NCI-H1092 treated with DMSO at 0.1 percent for 48 hours (cell line): ENCODE results near the gene APBB2.
"Not testable (repeated sequence)": the region's sequence is repeated elsewhere in the genome, so short reads cannot be mapped to it uniquely, and the experiment has no call there.

Experiments used
- DNase-seq: peaks from one replicate; lab custom pipeline; 2025; lab: John Stamatoyannopoulos, UW

The APBB2 gene

DNA sequence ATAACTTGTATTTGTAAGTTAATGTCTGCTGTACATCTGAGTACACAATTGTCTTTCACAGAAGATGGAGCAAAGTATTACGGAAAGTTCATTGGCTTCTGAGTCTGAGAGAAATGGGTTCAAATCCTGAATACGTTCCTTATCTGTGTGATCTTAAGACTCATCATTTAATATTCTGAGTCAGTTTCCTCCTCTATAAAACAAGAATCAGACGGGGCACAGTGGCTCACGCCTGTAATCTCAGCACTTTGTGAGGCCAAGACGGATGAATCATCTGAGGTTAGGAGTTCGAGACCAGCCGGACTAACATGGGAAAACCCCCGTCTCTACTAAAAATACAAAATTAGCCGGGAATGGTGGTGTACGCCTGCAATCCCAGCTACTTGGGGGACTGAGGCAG lies 57.8 kb downstream of the APBB2 start:
- DNase-seq, result no peak

- DNase-seq, result no peak
These were observed 59.0 kb downstream of the APBB2 start for GRCh38 chr4:41155194-41155830.

- DNase-seq, result no peak
These were observed 59.5 kb downstream of the APBB2 start for GRCh38 chr4:41154814-41155177.

GRCh38 chr4:41154010-41154813 lies 60.1 kb downstream of the APBB2 start:
- DNase-seq, result no peak

DNA sequence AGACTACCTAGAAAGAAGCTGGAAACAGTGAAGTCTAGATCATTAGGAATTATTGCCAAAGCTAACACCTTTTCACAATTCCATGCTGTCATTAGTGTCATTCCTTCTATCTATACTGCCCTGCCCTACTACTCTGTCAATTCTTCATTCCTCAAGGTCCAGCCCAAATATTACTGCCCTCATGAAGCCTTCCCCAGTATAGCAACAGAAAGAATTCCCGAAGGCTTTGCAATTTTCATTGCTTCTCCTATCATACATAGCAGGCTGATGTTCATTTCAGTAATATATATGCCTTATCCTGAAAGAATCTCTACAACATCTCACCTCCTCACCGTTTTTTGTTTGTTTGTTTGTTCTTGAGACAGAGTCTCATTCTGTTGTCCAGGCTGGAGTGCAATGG lies 63.9 kb downstream of the APBB2 start:
- no peak for DNase-seq

DNA sequence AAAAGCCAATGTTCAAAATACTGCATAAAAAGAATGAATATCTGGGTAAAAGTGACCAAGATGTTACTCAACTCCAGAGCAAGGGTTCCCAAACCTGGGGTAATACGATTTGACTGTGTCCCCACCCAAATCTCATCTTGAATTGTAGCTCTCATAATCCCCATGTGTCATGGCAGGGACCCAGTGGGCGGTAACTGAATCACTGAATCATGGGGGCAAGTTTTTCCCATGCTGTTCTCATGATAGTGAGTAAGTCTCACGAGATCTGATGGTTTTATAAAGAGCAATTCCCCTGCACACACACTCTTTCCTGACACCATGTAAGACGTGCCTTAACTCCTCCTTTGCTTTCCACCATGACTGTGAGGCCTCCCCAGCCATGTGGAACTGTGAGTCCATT lies 64.8 kb downstream of the APBB2 start:
- not testable (repeated sequence) for DNase-seq

DNA sequence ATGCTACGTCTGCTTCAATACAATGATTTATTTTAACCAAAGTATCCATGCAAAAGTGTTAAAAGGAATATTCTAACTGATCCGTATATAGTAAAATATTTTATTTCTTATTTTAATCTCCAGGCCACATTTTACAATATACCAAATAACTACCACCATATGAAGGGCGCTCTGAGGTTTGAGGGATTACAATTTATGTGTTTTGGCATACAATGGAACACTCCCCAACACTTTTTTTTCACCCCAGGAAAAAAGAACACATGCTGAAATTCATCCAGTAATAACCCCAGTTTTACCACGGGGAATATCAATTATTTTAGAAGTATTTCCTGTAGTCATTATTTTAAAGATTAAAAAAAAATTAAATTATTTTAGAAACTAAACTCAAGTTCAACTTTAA lies 65.4 kb downstream of the APBB2 start:
- DNase-seq, result no peak

DNA sequence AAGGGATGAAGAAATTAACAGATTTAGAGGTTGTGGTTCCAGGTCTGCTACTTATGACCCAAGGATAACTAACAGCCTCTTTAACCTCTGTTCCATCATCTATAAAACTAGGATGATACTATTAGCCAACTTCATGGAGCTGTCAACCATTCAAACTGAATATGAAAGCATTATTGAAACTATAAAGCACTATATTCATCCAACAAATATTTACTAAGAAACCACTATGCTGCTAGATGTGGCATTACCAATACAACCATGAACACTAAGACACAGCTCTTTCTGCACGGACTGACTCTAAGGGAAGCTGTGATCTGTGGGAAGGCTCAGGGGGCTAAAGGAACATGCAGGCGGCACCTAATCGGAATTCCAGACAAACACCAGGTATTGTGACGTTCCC lies 66.0 kb downstream of the APBB2 start:
- DNase-seq, result no peak

GRCh38 chr4:41147570-41147969 lies 66.8 kb downstream of the APBB2 start:
- DNase-seq, result not testable (repeated sequence)

DNA sequence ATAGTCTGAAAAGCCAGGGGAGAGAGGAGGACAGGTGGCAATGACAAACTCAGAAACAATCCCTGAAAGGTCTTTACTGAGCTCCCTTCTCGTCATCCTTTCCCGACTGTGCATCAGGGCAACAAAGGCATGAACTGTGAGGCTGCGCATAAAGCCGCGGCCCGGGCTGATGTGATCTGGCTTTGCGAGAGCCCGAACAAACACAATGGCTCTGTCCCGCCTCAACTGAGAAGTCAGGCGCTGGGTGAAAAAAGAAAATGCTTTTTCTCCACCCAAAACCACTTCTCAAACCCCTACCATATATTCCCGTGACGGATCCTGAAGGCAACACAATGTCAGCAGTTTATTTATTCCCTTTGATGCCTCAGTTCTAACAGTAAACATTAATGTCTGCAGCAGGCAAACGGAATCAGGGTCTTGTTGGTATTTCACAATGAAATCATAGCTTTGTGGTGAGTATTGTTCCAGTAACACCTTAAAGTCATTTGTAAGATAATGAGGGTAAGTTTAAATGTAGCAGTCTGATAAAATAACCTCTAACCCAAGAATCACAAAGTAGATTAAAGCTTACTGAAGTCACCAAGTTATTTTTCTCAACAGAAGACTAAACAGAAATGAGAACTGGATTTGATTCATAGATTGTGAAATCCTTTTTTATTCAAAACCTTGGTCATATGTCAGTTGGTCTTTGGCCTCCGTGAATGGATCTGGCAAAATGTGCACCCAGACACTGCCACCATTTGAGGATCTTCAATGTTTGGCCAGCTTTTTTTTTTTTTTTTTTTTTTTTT lies 67.4 kb downstream of the APBB2 start:
- no peak for DNase-seq

DNA sequence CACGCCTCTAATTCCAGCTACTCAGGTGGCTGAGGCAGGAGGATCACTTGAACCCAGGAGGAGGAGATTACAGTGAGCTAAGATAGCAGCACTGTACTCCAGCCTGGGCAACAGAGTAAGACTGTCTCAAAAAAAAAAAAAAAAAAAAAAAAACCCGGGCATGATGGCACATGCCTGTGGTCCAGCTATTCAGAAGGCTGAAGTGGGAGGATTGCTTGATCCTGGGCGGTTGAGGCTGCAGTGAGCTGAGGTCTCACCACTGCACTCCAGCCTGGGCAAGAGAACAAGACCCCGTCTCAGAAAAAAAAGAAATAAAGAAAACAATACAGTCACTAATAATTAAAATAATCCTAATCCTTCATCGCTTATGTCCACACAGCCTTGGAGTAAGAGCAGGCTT lies 68.1 kb downstream of the APBB2 start:
- DNase-seq, result no peak

GRCh38 chr4:41145571-41146078 lies 68.7 kb downstream of the APBB2 start:
- DNase-seq, result no peak

GRCh38 chr4:41144812-41145211 lies 69.5 kb downstream of the APBB2 start:
- DNase-seq, result no peak

- no peak for DNase-seq
These were observed 70.3 kb downstream of the APBB2 start for GRCh38 chr4:41144040-41144379.

- no peak for DNase-seq
These were observed 70.9 kb downstream of the APBB2 start for GRCh38 chr4:41143311-41144039.

DNA sequence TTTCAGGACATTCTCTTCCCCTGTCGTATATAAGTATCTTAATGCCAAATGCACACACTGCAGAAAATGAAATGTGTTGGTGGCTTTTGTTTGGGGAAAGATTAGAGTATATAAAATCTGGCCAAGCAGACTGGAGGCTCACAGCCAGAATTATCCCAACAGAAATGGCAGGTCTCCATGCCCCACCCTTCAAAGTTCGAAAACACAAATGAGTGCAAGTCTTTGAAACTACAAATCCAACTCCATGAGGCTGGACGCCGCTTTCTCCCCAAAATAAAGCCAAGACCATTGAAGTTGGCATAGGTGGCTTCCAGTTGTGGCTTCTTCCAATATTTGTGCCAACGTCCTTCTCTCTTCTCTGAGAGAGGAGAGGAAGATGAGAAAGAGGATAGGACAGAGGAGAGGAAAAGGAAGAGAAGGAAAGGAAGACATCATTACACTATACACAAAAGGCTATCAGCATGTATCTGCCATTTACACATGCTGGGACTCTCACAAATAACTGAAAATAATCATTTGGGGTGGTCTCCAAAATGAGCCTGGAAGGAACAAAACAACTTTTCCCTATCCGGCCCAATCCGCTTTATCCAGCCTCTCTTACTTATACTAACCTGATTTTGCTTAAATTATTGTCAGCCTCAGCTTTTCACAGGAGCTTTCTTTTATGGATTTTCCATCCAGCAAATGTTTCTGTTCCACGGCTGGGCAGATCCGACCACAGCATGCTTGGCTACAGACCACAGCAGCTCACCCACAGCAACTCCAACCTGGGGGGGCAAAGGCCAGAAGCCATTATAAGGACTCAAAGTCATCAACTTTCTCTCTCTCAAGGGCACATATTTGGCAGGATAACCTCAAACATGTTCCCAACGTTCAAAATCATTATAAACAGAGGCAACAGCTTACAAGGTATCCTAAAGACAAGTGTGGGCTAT lies 71.7 kb downstream of the APBB2 start:
- no peak for DNase-seq

DNA sequence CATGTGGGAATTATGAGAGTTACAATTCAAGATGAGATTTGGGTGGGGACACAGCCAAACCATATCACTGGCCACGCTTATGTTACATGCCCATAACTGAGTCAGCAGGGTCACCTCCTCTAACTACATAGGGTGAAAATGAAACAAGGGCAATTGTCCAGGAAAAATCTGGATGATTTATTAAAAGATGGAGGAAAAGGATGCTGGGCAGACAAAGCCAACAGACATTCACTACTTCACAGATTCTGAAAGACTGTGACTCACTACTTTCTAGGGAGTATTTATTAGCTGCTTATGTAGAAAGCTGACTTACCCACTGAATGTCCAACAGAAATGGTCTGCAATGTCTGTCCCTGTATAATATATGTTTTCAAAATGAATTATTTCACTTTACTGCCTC lies 72.4 kb downstream of the APBB2 start:
- no peak for DNase-seq

GRCh38 chr4:41140410-41140809 lies 73.9 kb downstream of the APBB2 start:
- DNase-seq, result no peak

DNA sequence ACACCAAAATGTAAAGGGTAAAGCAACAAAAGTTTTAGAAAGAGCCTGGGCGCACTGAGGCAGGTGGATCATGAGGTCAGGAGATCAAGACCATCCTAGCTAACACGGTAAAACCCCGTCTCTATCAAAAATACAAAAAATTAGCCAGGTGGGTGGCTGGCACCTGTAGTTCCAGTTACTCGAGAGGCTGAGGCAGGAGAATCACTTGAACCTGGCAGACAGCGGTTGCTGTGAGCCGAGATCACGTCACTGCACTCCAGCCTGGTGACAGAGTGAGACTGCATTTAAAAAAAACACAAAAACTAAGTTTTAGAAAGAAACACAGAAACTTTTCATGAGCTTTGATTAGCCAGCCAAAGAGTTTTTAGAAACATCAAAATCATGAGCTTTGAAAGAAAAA lies 76.5 kb downstream of the APBB2 start:
- DNase-seq, result no peak

DNA sequence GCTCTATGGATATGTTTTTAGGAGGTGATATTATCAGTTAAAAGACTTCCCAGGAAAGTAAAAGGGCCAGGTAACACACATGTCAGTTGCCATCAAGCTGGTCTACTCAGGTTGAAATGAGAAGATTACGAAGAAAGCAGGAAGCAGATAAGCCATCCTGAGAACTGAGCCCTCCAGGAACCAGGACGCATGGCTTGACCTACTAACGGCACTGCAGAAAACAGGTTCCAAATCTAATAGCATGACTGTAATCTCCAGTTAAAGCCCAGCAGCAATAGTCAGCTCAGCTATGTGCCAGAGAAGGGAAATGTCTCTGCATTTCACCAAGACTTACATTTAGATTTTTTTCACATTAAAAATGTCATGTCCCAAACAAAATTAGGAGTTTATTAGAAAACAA lies 77.9 kb downstream of the APBB2 start:
- no peak for DNase-seq

- no peak for DNase-seq
These were observed 78.5 kb downstream of the APBB2 start for GRCh38 chr4:41135801-41136200.
